GM12878 (cell line): ENCODE data around the gene INSYN2B.

Experiments
- SMC3 ChIP-seq: IDR thresholded peaks from 2 replicates; pipeline ENCODE4 v1.6.1; 2011; ENCODE audit warnings: low read length, improper control_type of control experiment, borderline replicate concordance
- TF ChIP-seq, protein P1 (sequence below): fragments of 450-650 bp; IDR thresholded peaks from 2 replicates; pipeline ENCODE4 v1.6.1; 2014; ENCODE audit warnings: mild to moderate bottlenecking

DNA sequence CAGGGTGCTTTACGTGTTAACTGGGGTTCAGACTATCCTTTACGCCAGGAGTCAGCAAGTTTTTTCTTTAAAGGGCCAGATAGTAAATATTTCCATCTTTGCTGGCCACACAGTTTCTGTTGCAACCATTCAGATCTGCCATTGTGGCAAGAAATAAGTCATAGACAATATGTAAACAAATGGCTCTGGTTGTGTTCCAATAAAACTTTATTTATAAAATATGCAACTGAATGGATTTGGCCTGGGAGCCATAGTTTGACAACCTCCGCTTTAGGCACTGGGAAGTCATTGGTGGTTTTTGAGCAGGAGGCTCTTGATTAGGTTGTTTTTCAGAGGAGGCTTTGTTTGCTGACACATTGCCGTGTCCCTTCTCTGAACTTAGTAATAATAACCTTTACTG, 90.7 kb downstream of the INSYN2B start:
- TF ChIP-seq SMC3 = no peak
- TF ChIP-seq, protein P1, sequence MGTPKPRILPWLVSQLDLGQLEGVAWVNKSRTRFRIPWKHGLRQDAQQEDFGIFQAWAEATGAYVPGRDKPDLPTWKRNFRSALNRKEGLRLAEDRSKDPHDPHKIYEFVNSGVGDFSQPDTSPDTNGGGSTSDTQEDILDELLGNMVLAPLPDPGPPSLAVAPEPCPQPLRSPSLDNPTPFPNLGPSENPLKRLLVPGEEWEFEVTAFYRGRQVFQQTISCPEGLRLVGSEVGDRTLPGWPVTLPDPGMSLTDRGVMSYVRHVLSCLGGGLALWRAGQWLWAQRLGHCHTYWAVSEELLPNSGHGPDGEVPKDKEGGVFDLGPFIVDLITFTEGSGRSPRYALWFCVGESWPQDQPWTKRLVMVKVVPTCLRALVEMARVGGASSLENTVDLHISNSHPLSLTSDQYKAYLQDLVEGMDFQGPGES = no peak
